ELF-1 (cell line): Measurements from ENCODE around the gene DMD.
"Not testable (repeated sequence)": the region's sequence is repeated elsewhere in the genome, so short reads cannot be mapped to it uniquely, and the experiment has no call there.

Experiments
- DNase-seq: peaks from one replicate; pipeline ENCODE4 v3.0.0-alpha.2; 2016; ENCODE audit warnings: low read depth, low spot score

Gene DMD

DNA sequence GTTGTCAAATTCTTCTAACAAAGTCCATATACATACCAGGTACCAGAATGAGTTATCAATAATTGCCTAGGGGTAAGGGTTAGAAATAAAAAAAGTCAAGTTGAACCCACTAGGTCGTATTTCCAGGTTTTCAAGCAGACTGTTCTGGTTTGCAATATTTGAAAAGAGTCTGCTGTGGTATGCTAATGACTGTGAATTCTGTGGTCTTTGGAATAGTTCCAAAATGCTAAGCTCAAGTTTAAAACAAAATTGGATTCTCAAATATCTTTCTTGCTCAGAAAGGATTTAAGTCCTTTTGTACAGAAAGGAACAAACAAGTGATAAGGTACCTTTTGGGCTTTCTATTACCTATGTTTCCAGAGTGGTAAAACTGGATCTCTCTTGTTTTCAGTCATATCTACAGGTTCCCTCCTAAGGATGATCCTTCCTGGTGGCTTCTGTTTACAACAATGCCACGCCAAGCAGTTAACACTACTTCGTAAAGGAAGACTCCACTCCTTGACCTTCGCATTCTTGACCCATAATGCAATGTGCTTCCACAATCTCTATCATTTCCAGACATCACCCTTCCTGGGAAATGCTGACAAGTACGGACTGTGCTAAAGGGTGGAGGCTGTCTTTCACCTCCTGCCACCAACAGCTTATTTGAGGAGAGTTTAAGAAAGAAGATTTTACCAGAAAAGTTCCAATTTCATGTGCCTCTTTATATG lies 1607.8 kb downstream of the DMD start:
- DNase-seq, result no peak

DNA sequence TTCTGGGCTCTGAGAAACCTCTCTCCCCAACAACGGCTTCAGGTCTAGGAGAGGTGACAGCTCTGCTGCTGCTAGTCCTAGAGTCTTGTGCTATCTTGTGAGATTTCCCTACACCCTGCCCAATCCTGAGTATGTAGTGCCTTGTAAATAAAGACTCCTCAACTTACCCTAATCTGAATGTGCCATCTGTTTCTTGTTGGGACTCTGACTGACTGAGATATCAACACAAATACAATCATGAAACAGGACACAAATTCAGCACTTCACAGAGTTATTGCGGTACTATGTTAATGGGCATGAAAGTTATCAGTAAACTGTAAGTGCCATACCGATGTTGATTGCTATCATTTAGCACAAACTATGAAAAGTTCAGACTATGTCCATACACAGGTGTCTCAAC lies 1610.5 kb downstream of the DMD start:
- no peak for DNase-seq

DNA sequence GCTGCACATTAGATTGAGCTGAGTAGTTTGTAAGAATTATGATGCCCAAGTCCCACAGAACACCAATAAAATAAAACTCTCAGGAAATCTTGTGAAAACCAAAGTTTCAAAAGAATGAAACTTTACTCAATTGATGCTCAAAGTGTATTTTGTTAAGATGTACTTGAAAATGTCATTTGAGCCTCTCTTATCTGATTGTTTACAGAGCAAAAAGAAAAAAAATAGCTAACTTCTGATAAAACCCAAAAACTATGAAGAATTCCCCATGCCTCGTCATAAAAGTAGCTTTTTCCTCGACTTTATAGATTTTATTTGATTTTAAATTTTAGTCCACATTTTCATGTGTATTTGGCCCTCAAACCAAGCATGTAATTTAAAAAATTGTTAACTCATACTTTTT lies 1618.0 kb downstream of the DMD start:
- DNase-seq, result no peak

DNA sequence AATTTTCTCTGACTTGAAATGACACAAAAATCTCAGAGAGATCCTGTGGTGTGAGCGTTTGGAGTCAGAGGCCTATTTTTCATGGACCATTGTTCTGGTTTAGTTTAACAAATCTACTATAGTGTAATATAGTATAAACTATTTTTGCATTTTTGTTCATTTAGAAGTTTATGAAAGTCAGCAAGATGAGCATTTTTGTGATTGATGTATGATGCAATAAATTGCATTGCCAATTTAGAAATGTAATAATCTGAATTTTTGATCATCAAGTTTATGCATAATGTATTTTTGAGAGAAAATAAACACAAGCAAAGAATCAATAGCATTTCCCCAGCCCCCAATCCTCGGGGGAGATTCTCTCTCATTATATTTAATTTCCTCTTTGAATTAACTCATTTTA lies 1620.0 kb downstream of the DMD start:
- no peak for DNase-seq

DNA sequence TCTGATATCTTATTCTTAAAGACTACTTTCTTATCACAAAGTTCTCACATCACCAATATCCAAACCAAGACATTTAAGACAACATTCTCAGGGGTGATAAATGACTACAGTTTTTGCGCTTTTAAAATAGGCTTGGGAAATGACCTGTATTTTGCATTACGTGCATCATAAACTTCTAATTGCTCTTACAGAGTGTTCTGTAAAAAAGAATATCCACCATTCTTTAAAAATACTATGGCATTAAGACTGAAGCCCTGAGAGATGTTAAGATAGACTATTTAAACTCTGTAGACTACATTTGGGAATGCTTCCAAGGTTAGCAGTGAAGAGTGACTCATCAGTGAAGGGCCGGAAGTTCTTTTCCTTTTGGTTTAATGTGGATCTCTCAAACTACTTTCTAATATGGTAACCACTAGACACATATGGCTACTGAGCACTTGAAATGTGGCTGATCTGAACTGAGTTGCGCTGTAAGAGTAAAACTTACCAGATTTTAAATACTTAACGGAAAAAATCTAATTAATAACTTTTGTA lies 1620.7 kb downstream of the DMD start:
- DNase-seq, result no peak

DNA sequence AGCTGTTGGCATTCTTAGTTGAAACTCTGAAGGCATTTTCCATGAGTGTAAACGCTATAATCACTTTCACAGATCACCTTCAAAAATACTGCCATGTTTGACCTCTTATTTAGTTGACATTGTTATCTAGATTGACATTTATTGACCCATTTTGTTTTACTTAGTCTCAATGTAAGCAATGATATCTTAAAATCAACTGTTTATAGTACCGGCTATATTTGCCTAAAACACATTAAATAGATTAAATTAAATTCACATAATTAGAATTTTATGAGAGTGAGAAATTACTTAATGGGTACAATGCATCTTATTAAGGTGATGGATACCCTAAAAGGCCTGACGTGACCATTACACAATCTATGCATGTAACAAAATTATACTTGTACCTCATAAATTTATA lies 1621.8 kb downstream of the DMD start:
- no peak for DNase-seq

DNA sequence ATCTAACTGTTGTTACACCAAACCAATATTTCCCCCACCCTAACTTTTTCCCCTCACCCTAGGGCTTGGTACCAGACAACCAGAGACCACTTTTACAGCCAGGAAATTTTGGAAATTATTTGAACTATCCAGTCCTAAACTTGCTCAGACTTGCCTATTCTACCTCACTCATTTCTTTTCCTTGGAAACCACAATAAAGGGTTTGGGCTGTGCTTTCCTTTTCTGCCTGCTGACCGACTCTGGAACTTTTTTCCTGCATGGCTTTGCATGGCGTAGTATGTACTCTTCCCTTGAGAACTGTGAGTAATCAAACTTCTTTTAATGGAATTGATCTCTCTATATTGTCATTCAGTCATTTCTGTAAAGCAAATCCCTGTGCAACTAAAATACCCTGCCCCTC lies 1623.0 kb downstream of the DMD start:
- no peak for DNase-seq

DNA sequence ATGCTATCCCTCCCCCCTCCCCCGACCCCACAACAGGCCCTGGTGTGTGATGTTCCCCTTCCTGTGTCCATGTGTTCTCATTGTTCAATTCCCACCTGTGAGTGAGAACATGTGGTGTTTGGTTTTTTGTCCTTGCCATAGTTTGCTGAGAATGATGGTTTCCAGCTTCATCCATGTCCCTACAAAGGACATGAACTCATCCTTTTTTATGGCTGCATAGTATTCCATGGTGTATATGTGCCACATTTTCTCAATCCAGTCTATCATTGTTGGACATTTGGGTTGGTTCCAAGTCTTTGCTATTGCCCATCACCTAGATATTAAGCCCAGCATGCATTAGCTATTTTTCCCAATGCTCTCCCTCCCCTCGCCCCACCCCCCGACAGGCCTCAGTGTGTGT lies 1627.5 kb downstream of the DMD start:
- DNase-seq, result not testable (repeated sequence)

DNA sequence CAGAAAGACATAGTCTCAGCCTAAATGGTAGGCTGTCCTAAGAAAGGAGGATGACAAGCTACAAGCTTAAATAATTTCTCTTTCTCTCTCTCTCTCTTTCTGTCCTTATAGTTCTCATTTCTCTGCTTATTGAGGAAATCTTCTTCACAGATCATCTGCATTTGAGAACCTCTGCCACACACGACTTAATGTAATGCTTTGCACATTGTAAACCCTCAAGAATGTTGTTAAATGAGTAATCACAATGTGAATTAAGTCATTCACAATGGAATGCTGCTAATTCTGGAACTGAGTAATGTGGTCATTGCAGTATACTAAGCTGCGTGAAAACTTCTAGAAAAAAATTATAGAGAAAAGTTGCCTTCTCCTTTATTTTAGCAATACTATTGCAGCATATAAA lies 1630.6 kb downstream of the DMD start:
- no peak for DNase-seq

DNA sequence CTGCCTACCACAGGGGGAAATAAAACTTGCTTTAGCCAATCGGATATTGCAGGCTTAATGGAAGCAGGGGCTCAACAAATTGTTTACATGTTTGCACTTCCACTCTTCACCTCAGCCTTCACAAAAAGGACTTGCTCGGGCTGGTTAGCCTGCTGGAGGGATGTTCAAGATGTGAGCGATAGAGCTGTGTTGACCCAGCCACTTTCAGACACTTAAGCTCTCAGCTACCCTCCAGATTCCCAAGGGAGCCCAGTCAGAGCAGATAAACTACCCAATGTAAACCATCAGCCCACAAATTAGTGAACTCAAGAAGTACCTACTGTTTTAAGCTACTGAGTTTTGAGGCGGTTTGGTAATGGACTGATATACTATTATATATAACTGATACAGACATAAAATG lies 1631.1 kb downstream of the DMD start:
- DNase-seq, result peak; percentile 9

DNA sequence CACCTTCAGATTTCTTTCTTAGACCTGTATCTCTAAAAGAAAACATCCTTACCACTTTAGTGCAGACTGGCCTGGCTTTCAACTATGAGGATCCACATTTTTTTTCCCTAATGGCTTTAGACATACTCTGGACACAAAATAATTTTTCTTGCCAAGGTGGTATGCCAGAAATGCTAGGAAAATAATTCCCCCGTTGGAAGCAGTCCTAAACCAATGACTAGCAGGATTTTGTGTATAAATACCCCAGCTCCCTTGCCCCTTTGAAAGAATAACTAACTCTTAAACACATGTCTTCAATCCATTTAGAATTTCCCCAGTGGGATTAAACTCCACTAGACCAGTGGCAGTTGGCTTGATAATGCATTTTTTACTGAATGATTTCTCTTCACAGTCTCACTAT lies 1639.0 kb downstream of the DMD start:
- DNase-seq, result no peak

DNA sequence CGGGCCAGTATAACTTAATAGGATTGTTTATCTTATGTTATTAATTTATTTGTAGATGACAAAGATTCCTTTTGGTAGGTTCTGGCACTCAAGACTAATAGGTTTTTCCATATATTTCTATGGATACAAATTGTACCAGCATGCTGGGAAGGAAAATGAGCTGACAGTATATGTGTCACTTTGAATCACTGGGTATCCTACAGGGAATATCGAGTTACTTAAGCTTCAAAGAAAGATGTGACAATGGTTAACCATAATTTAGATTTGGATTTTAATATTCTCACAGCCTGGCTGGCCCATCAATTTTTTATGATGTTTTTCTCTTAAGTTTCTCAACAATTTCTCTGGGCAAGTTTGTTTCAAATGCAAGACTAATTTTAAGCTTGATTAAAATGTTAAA lies 1640.7 kb downstream of the DMD start:
- DNase-seq, result no peak

DNA sequence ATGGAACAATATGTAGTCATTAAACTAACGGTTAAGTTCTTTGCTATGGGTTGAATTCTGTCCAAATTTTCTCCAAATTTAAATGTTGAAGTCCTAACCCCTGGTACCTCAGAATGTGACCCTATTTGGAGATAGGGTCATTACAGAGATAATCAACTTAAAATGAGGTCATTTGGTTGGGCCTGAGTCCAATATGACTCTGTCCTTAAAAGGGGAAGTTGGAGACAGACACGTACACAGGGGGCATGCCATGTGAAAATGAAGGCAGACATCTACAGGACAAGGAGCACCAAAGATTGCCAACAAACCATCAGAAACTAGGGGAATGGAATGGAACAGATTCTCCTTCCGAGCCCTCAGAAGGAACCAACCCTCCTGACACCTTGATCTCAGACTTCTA lies 1647.6 kb downstream of the DMD start:
- no peak for DNase-seq

DNA sequence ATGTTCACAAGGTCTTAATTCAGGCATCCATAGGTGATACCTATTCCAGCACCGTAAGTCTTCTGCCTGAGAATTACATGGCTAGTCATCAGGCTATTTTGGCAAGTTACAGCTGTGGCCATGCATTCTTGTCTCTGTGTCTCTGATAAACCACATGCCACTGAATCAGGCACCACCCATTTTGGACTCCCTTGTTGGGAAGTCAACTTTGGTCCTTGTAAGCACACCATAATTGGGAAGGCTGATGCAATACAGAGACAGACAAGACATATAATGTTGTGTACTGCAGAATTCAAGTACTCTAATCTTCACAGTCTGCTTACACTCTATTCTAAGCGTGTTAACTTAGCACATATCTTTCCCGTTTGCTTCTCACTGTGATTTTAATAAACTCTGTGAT lies 1655.8 kb downstream of the DMD start:
- no peak for DNase-seq

DNA sequence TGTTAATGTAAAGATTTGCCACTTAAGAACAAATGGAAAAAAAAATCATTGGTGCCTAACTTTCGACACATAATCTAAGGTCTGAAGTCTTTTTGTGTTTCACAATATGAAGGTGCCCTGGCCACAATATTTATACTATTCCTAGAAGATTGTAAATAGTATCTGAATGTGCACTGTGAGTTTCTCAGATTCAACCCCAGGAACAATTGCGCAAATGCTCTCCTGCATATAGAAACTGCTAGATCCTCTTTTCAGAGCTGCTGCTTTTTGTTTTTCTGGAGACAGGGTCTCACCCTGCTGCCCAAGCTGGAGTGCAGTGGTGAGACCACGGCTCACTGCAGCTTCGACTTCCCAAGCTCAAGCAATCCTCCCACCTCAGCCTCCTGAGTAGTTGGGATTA lies 1659.4 kb downstream of the DMD start:
- no peak for DNase-seq

DNA sequence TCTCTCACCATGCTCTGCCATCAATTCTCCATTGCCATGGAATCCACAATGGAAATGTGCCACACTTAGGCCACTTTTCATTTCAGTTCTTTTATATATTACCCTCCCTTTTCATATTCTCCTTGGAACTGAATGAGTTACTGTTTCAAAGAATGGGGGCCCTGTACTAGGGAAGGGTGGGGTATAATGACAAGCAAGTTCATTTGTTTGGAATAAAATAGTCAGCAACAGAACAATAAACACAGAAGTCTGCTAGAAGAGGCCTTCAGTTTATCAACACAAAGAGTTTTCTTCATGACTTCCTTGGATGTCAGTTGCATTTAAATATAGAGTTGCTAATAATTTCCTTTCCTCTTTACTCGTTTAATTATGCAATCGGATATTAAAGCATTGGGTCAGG lies 1661.2 kb downstream of the DMD start:
- no peak for DNase-seq

DNA sequence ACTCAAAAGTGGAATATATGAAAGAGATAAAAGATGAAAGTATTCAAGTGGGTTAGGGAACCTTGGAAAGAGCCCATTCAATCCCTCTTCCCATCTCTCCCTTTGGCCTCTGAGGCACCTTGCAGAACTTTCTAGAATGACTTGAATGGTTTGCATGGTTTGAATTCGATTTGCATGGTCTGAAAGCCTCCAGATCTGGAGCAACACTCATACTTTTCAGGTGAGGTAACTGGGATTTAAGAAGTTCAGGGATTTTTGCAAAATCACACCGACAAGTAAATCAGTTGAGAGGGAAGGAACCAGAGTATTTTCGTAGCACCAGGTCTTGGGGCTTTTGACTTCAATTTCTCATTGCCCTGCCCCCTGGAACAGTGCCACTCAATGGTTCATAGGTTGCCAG lies 1663.5 kb downstream of the DMD start:
- no peak for DNase-seq

DNA sequence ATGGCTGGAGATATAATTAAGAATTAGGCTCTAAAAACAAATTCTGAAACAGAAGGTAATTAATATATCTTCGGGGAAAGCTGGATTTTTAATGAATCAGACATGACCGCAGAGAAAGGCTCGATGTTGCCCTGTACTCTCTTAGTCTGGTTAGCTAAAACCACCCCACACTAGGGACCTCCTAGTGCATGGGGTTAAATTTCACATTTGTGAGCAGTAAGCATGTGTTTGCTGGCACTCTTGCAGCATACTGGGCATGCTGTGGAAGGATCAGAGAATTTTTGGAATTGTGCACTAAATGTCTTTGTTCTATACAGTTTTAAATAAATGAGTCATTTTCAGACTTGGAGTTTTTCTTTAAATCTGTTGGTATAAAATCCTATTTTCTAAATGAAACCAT lies 1663.9 kb downstream of the DMD start:
- no peak for DNase-seq

DNA sequence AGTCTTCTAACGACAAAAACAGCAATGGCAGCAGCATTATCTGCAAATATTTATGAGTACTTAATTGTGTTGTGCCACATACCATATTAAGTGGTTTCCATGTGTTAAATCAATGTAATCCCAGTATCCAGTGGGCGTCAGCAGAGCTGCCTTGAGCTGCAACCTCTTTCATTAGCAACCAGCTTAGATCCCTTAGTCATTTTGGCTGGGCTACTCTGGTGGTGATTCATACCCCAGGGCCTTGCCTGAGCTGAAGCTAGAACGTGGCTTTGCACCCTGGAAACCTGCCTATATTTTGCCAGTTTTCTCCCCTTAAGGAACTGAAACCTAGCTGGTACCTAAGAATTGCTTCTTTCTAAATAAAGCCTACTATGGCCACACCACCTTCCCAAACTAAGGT lies 1665.2 kb downstream of the DMD start:
- DNase-seq, result peak; percentile 14

DNA sequence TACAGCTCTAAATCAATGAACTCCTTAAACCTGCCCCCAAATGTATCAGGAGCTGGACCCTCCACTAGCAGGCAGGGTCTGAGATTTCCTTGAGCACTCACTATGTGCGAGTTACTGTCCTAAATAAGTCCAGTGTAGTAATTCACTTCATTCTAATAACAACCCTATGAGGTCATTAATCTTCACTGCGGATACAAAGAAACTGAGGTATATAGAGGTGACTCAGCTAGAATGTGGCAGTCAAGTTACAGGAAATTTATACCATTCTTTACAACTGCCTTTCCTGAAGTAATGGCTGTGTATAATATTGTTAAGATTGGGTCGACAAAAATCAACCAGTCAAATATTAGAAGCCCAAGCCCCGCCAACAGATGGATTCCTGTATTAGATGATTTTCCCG lies 1665.6 kb downstream of the DMD start:
- DNase-seq, result no peak

DNA sequence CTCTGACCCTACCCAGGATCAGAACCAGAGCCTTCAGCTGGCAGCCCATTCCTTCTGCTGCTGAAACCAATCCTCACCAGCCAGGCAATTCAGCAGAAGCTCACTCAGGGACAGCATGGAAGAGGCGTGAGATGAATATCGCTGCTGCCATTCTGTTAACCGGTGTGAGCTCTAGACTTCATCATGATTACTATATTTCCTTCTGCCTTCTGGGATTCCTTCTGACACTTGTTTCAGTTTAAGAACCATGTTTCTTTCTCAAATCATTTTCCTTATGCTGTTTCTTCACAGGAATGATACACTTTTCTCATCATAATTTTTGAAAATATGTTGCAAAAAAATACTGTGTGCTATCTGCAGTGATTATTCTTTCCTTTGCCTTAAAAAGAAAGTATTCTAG lies 1666.2 kb downstream of the DMD start:
- no peak for DNase-seq

DNA sequence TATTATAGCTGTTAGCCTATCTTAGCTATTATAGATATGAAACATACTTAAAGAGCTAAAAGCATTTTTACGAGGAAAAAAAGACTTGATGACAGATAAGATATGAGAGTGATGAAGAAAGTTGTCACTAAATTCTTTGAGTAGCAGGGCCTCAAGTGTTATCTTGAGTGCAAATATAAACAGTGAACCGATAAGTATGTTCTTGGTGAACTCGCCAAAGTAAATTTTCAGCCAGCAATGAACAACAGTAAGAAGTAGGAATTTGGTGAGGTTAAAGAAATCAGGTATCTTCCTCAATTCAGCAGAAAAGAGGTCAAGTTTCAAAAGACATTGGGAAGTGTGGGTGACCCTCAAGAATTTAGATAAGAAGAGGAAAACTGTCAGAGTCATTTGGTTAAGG lies 1667.7 kb downstream of the DMD start:
- DNase-seq, result no peak

DNA sequence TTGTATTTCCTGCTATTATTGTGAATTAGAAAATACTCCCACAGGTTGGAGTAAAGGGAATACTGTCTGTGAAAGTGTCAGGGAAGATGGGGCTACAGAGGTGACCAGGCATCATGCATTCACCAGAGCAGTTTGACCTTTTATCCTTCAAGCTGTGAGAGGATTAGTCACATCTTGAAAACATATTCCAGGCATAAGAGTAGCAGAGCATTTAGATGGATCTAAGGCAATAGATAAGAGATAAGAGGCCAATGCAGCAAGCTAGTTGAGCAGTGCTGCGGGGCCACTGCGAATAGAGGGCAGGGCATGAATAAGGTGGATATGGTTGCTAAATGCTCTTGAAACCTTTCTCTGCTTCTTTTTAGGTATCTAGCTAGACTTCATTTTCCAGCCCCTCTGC lies 1668.8 kb downstream of the DMD start:
- DNase-seq, result no peak

DNA sequence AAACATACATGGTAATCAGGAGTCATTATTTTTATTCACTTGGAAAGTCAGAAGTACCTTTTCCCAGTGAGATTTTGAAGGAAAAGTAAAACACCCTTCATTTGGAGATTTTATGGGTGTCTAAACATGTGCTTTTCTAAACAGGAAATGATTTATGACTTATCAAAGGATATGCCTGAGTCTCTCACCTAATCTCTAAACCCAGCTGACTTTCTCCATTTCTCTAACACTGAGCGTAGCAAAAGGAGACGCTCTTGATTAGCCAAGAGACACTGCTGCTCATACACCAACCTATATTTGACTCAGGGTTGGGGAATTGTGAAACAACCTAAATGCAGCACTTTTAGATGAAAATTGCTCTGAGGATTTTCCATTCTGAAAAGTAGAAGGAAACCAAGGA lies 1671.0 kb downstream of the DMD start:
- DNase-seq, result no peak
